GM12891 (cell line): ENCODE measurements around the gene SUPT5H.

Experiments used
- POLR2A ChIP-seq: IDR thresholded peaks from 2 replicates; pipeline ENCODE4 v1.6.1; 2011; ENCODE audit warnings: low read depth, low read length, control low read depth
- POLR2AphosphoS5 ChIP-seq: IDR thresholded peaks from 2 replicates; pipeline ENCODE4 v1.6.1; 2011; ENCODE audit warnings: low read depth, low read length, control low read depth
- SPI1 ChIP-seq: IDR thresholded peaks from 2 replicates; pipeline ENCODE4 v1.6.1; 2011; ENCODE audit warnings: low read depth, low read length, control low read depth
- TAF1 ChIP-seq: IDR thresholded peaks from 2 replicates; pipeline ENCODE4 v1.6.1; 2011; ENCODE audit warnings: low read depth, low read length, control low read depth

DNA sequence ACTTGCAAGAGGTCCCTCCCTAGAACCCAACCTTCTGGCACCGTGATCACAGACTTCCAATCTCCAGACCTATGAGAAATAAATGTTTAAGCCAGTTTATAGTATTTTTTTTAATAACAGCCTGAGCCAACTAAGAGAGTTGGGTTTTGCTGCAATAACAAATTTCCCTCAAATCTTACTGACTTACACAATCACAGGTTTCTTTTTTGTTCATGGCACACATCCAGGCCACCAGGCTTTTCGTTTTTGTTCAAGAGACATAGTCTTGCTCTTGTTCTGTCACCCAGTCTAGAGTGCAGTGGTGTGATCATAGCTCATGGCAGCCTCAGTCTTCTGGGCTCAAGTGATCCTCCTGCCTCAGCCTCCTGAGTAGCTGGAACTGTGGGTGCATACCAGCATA lies 67.6 kb downstream of the SUPT5H start:
- TF ChIP-seq POLR2AphosphoS5 (no peak), TAF1 (no peak), POLR2A (no peak), SPI1 (no peak)
